Endothelial cell of umbilical vein (primary cell): ENCODE results near the gene GALNT14. TPM values are rescaled to one million over a fixed set of nuclear protein-coding genes. Genes with fewer than 3 reads are reported as not detected.

ENCODE experiments used
- BruUV-seq: library from RNA; stranded (reverse); fragments of 400-500 nt; replicated peaks from 2 replicates; lab custom pipeline; 2021; lab: Mats Ljungman, UMichigan
- CTCF ChIA-PET: fragments of 300-600, 350-600 bp; sonication (Branson Sonifier 250); formaldehyde crosslinking; loops from one replicate; lab custom pipeline; 2021; ENCODE audit warnings: antibody characterized with exemption, inconsistent platforms; lab: Charles Lee
- POLR2A ChIA-PET: fragments of 300-600, 350-600 bp; sonication (Branson Sonifier 250); formaldehyde crosslinking; loops from one replicate; lab custom pipeline; 2021; ENCODE audit warnings: antibody characterized with exemption, inconsistent platforms; lab: Charles Lee
- DNase-seq: peaks from one replicate; pipeline ENCODE4 v3.0.0-alpha.2; 2011; ENCODE audit warnings: low read depth, low spot score
- FAIRE-seq: peaks from 2 replicates; lab custom pipeline; 2011; peaks lifted over from hg19 to GRCh38; lab: Jason Lieb, UNC
- H2AFZ ChIP-seq: 2 replicates; pipeline ENCODE4 v1.6.0; 2012; ENCODE audit warnings: low read depth, low read length, control low read depth, inconsistent platforms
- H3K27ac ChIP-seq: 2 replicates; pipeline ENCODE4 v1.5.1; 2011; ENCODE audit warnings: low read depth, mild to moderate bottlenecking, control low read depth, low read length, moderate library complexity; ENCODE audit not compliant: insufficient read depth
- H3K27me3 ChIP-seq, 2 experiments: 2 replicates each; pipeline versions ENCODE4 v1.6.0 to v1.6.1; 2011; ENCODE audit warnings: low read length in 2 of 2, mixed read lengths in 1 of 2; ENCODE audit not compliant: control insufficient read depth in 2 of 2, insufficient read depth in 2 of 2
- H3K36me3 ChIP-seq, 2 experiments: 2 replicates in 1 of 2; 3 replicates in 1 of 2; pipeline ENCODE4 v1.5.1; 2011; ENCODE audit warnings: low read length in 2 of 2, mild to moderate bottlenecking in 1 of 2, moderate library complexity in 1 of 2; ENCODE audit not compliant: control insufficient read depth in 2 of 2, insufficient read depth in 2 of 2; ENCODE audit errors: extremely low read depth in 1 of 2
- H3K4me1 ChIP-seq: 3 replicates; pipeline ENCODE4 v1.5.1; 2011; ENCODE audit warnings: mild to moderate bottlenecking, low read length; ENCODE audit not compliant: control insufficient read depth, insufficient read depth; ENCODE audit errors: extremely low read depth
- H3K4me2 ChIP-seq: 2 replicates; pipeline ENCODE4 v1.6.1; 2011; ENCODE audit warnings: low read length, control low read depth, mixed read lengths; ENCODE audit not compliant: insufficient read depth
- H3K4me3 ChIP-seq, 3 experiments: fragments of 200-600 bp in 1 of 3; sonication (generic), shearing (Covaris generic) in 1 of 3; replicated peaks in 1 of 3; 2 replicates each; pipeline ENCODE4 v1.5.1; 2011 to 2016; ENCODE audit warnings: control low read depth in 3 of 3, low read length in 3 of 3, mild to moderate bottlenecking in 2 of 3, inconsistent platforms in 1 of 3, low read depth in 1 of 3, moderate library complexity in 1 of 3; ENCODE audit not compliant: insufficient read depth in 1 of 3
- H3K79me2 ChIP-seq: 2 replicates; pipeline ENCODE4 v1.6.0; 2012; ENCODE audit warnings: low read length, inconsistent platforms; ENCODE audit not compliant: control insufficient read depth, insufficient read depth
- H3K9ac ChIP-seq: replicated peaks from 2 replicates; pipeline ENCODE3; 2011; ENCODE audit warnings: low read length, control low read depth; ENCODE audit not compliant: insufficient read depth; ENCODE audit errors: extremely low read depth
- H3K9me1 ChIP-seq: replicated peaks from 3 replicates; pipeline ENCODE4 v1.6.0; 2011; ENCODE audit warnings: mild to moderate bottlenecking, low read length; ENCODE audit not compliant: control insufficient read depth, insufficient read depth; ENCODE audit errors: extremely low read depth
- H3K9me3 ChIP-seq: replicated peaks from 2 replicates; pipeline ENCODE4 v1.5.1; 2012; ENCODE audit warnings: low read length, inconsistent platforms; ENCODE audit not compliant: control insufficient read depth, insufficient read depth
- H4K20me1 ChIP-seq: replicated peaks from 2 replicates; pipeline ENCODE3; 2011; ENCODE audit warnings: mild to moderate bottlenecking, low read length; ENCODE audit not compliant: control insufficient read depth, insufficient read depth; ENCODE audit errors: extremely low read depth
- CTCF ChIP-seq, 2 donors: IDR thresholded peaks; 1 replicate in 1 of 2; 2 replicates in 1 of 2; pipeline ENCODE4 v1.5.1; 2011; ENCODE audit warnings: low read length in 2 of 2, mild to moderate bottlenecking in 2 of 2, moderate library complexity in 2 of 2, control low read depth in 1 of 2, inconsistent platforms in 1 of 2, low read depth in 1 of 2; ENCODE audit not compliant: insufficient read depth in 1 of 2; ENCODE audit errors: extremely low read depth in 1 of 2
- EZH2 ChIP-seq: IDR thresholded peaks from 2 replicates; pipeline ENCODE4 v1.6.1; 2012; ENCODE audit warnings: borderline replicate concordance, low read depth, mild to moderate bottlenecking, moderate library complexity, low read length, inconsistent platforms; ENCODE audit not compliant: severe bottlenecking
- FOS ChIP-seq: IDR thresholded peaks from 2 replicates; pipeline ENCODE4 v1.6.1; 2011; ENCODE audit warnings: mild to moderate bottlenecking, low read length, moderate library complexity, borderline replicate concordance; ENCODE audit not compliant: insufficient read depth
- GATA2 ChIP-seq: IDR thresholded peaks from 2 replicates; pipeline ENCODE4 v1.7.0; 2011; ENCODE audit warnings: low read depth, mild to moderate bottlenecking, moderate library complexity, mixed read lengths, low read length; ENCODE audit not compliant: insufficient read length, insufficient read depth
- JUN ChIP-seq: IDR thresholded peaks from 2 replicates; pipeline ENCODE4 v1.6.1; 2011; ENCODE audit warnings: borderline replicate concordance, low read depth; ENCODE audit not compliant: insufficient read length, insufficient read depth
- MYC ChIP-seq: IDR thresholded peaks from one replicate; pipeline ENCODE4 v1.6.1; 2011; ENCODE audit warnings: mild to moderate bottlenecking, low read depth, low read length
- POLR2A ChIP-seq: IDR thresholded peaks from 2 replicates; pipeline ENCODE4 v1.6.1; 2012; ENCODE audit warnings: low read depth, mild to moderate bottlenecking, control low read depth, low read length
- POLR2AphosphoS5 ChIP-seq: IDR thresholded peaks from 2 replicates; pipeline ENCODE4 v1.6.1; 2012; ENCODE audit warnings: low read depth, mild to moderate bottlenecking, control low read depth, low read length, moderate library complexity; ENCODE audit not compliant: insufficient read depth
- dilution Hi-C: fragments of 300-500 bp; cut with MboI; formaldehyde crosslinking; loops from one replicate; pipeline ENCODE4 v1.15.0; 2019; ENCODE audit warnings: low sequenced_read_pairs; ENCODE audit not compliant: extremely low pct_ligation_motif_present
- intact Hi-C: fragments of 100-400 bp; cut with micrococcal nuclease; formaldehyde crosslinking; loops from one replicate; pipeline ENCODE4 v1.10.0; 2022
- polyA plus RNA-seq, 4 experiments: library from polyadenylated mRNA; depleted of rRNA in 3 of 4; stranded (reverse) in 3 of 4; unstranded in 1 of 4; fragments of >200 nt; gene quantifications; 2 replicates each; pipeline versions ENCODE4 v1.2.1 to v1.2.3, GENCODE V29; 2011 to 2012; ENCODE audit warnings: missing spikeins in 1 of 4
- total RNA-seq: library from RNA; stranded (reverse); gene quantifications from 2 replicates; pipeline ENCODE4 v1.2.3, GENCODE V29; 2021
- TF ChIP-seq, protein P1 (sequence below): IDR thresholded peaks from 2 replicates; pipeline ENCODE4 v1.6.1; 2011; ENCODE audit not compliant: insufficient read depth, insufficient read length

The GALNT14 gene
- total and polyA plus RNA-seq, 2 donors (not counting 3 experiments of a cell fraction or from before 2014, with no cell fraction given) = 0.04 to 0.40 TPM

GRCh38 chr2:31082002-31082401 lies 56.2 kb downstream of the GALNT14 start:
- no peak overlapping the region for H2AFZ ChIP-seq
- no TSS peak for BruUV-seq
- no peaks in the 10 kb centered on the region for H3K27me3 ChIP-seq
- CTCF ChIA-PET = no interaction called here
- no peak overlapping the region for H3K9ac ChIP-seq
- no peak overlapping the region for H3K4me2 ChIP-seq
- FAIRE-seq (no peak), DNase-seq (no peak)
- POLR2A ChIA-PET = no interaction called here
- no peak overlapping the region for H3K4me3 ChIP-seq
- H3K36me3 ChIP-seq = no peaks in the 10 kb centered on the region
- peaks cover 4% of the 10 kb centered on the region for H3K9me3 ChIP-seq
- dilution Hi-C loops (no loop called here), intact Hi-C loops (no loop called here)
- no peaks in the 10 kb centered on the region for H4K20me1 ChIP-seq
- no peak for TF ChIP-seq POLR2AphosphoS5
- TF ChIP-seq FOS = no peak
- TF ChIP-seq, protein P1, sequence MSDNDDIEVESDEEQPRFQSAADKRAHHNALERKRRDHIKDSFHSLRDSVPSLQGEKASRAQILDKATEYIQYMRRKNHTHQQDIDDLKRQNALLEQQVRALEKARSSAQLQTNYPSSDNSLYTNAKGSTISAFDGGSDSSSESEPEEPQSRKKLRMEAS = no peak
- TF ChIP-seq MYC = no peak
- TF ChIP-seq JUN = no peak
- TF ChIP-seq GATA2 = no peak
- TF ChIP-seq EZH2 = no peak
- no peaks in the 10 kb centered on the region for H3K79me2 ChIP-seq
- H3K4me1 ChIP-seq = no peaks in the 10 kb centered on the region
- H3K27ac ChIP-seq = no peak overlapping the region
- no peaks in the 10 kb centered on the region for H3K9me1 ChIP-seq

DNA sequence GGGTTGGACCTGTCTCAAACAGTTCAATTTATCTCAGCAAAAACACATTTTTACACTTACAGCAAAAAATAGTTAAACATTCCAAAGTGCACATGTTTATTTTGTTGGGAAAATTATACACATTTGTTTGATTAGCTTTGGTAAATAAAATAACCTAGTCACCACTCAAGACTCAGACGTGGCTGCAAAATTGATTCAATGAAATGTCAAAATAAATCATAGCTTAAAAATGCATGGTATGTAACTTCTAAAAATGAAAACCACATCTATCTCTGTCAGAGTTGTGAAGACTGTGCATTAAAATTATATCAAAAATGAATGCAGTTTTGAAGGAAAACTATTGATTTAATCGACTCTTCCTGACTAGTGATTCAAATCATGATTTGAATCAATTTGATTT lies 56.7 kb downstream of the GALNT14 start:
- Histone ChIP-seq H3K27me3 (no peaks in the 10 kb centered on the region), H3K4me1 (no peaks in the 10 kb centered on the region), H2AFZ (no peak overlapping the region), H3K79me2 (no peaks in the 10 kb centered on the region), H3K9me3 (peaks cover 3% of the 10 kb centered on the region), H3K9ac (no peak overlapping the region), H3K9me1 (no peaks in the 10 kb centered on the region), H4K20me1 (no peaks in the 10 kb centered on the region), H3K4me2 (no peak overlapping the region), H3K36me3 (no peaks in the 10 kb centered on the region), H3K4me3 (no peak overlapping the region), H3K27ac (no peak overlapping the region)
- intact Hi-C loops = no loop called here
- FAIRE-seq = no peak
- ChIA-PET POLR2A (no interaction called here), CTCF (no interaction called here)
- DNase-seq = no peak
- BruUV-seq = no TSS peak
- TF ChIP-seq MYC = no peak
- no peak for TF ChIP-seq GATA2
- no peak for TF ChIP-seq EZH2
- TF ChIP-seq POLR2A = no peak
- no peak for TF ChIP-seq JUN
- TF ChIP-seq, protein P1 = no peak
- no peak for TF ChIP-seq CTCF (IDR thresholded peaks at IDR 0.05; ENCODE audit: extremely low read depth in 1 of 2, insufficient read depth in 1 of 2, low read depth in 1 of 2, low read length in 2 of 2)
- dilution Hi-C loops = no loop called here
